Astrocyte of the spinal cord (primary cell): ENCODE results near the gene DGKD.

Experiments
- DNase-seq: peaks from one replicate; pipeline ENCODE4 v3.0.0; 2011; ENCODE audit warnings: low read depth, low spot score
- H3K4me3 ChIP-seq: 2 replicates; pipeline ENCODE4 v1.5.1; 2011; ENCODE audit warnings: low read depth, mild to moderate bottlenecking, low read length, moderate library complexity
- CTCF ChIP-seq: IDR thresholded peaks from 2 replicates; pipeline ENCODE4 v1.5.1; 2012; ENCODE audit warnings: low read depth, mild to moderate bottlenecking, low read length, inconsistent platforms
- in situ Hi-C: cut with HindIII; loops from 2 replicates; pipeline ENCODE4 v1.10.0; 2017; ENCODE audit warnings: low sequenced_read_pairs

DGKD gene

DNA sequence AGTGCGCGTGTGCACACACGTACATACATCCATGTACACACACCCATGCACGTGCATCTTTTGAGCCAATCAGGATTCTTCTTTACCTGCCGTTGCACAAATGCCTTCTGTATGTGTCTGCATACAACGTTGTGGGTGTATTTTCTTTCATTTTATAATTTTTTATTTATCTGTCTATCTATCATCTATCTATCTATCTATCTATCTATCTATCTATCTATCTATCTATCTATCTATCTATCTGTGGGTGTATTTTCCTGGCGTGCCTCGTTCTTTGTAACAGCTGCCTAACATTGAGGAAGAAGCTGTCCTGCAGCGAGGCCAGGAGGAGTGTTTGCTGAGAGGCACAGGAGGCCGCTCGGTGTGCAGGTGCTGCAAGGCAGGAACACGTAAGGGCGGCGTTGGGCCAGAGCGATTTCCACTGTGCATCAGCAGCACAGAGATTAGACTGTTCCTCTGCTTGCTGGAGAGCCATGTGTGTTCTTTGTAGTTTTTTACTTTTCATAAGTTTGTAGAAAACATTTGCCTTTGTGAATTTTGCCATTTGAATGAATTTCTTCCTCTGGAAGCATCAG, 84.4 kb downstream of the DGKD start:
- in situ Hi-C loops: no loop called here
- no peak for TF ChIP-seq CTCF
- no peak for DNase-seq
- no peak overlapping the region for H3K4me3 ChIP-seq

DNA sequence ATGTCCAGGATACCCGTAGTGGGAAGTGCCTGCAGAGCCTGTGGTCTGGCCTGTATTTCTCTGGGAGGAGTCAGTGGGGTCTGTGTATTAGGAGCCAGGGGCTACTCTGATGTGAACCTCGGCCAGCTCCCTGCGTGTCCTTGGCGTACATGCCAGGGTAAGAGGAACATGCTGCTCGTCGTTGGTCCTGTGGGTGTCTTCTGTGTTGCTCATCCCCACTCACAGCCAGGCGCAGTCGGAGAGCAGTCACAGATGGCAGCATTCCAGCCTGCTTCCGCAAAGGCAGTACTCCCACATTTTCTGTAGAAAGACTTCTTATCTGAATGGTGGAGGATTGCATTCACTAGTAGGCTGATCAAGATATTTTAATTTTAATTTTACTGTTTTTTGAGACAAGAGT, 84.9 kb downstream of the DGKD start:
- no peak overlapping the region for H3K4me3 ChIP-seq
- no peak for DNase-seq
- no peak for TF ChIP-seq CTCF
- in situ Hi-C loops: no loop called here

DNA sequence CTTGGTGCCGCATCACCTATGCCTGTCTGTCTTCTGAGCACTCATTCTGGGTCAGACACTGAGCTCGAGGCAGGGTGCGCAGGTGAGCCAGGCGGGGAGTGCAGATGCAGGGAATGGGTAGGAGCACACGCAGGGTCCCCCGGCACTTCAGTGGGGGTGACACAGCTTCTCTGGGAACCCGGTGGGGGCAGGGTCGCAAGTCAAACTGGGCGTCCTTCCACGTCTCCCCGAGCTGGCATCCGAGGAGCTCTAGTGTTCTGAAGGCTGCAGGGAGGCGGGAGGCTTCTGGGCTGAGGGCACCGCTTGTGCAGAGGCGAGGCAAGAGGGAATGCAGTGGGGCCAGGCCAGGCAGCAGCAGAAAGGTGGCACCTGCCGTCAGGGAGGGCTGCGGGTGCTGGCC, 86.0 kb downstream of the DGKD start:
- in situ Hi-C loops: no loop called here
- TF ChIP-seq CTCF: no peak
- no peak for DNase-seq
- no peak overlapping the region for H3K4me3 ChIP-seq

- H3K4me3 ChIP-seq: no peak overlapping the region
- in situ Hi-C loops: no loop called here
- DNase-seq: no peak
- no peak for TF ChIP-seq CTCF
These were observed 86.4 kb downstream of the DGKD start for GRCh38 chr2:233440714-233441113.

DNA sequence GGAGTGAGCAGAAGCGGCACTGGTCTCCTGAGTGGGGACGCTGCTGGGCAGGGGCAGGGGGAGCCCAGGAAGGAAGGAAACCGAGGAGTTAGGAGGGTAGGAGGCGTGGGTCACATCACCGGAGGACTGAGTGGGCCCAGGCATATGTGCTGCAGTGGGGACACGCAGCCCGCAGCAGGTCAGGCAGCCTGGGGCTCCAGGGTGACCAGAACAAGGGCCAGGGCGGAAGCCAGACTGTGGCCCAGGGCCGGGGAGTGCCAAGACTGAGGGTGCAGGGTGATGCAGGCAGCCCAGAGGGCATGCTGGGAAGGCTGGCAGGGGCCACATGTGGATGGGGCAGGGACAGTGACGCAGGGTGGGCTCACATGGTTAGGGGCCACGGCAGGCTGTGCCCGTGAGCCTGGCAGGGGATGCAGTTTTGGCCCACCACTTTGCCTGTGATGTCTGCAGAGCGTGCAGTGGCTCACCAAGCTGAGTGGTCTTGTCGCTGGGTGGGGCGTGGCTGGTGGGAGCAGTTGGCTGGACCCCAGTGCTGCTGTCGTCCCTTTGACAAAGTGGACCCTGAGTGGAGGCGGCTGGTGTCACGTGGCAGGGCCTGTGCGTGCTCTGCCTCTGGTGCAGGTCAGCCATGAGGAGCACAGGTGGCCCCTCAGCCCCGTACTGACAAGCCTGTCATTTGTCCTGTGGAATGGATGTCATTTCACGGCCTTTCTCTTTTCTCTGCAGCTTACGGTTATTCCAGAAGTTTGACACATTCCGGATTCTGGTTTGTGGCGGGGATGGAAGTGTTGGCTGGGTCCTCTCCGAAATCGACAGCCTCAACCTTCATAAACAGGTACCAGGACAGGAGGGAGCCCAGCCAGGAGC, 87.1 kb downstream of the DGKD start:
- in situ Hi-C loops: no loop called here
- DNase-seq: no peak
- H3K4me3 ChIP-seq: no peak overlapping the region
- no peak for TF ChIP-seq CTCF

- DNase-seq: no peak
- TF ChIP-seq CTCF: no peak
- in situ Hi-C loops: no loop called here
- no peak overlapping the region for H3K4me3 ChIP-seq
These were observed 87.7 kb downstream of the DGKD start for GRCh38 chr2:233442028-233442310.
